ENCODE results near the gene FAM162B. TPM values are rescaled to one million over a fixed set of nuclear protein-coding genes. Genes with fewer than 3 reads are reported as not detected.
A peak's percentile ranks its signal among the peaks of the same experiment; 100 is the strongest.

Gene FAM162B
- total and polyA plus RNA-seq, 4 donors: 2.4 to 6.7 (median 4.5) TPM

- Histone ChIP-seq H3K4me3 (ENCODE audit: low read depth, low read length) (no peak overlapping the region), H3K27ac (ENCODE audit: low read depth, low read length) (no peak overlapping the region), H3K27me3 (ENCODE audit: control insufficient read depth, insufficient read depth, low read length) (no peaks in the 10 kb centered on the region), H3K9me3 (ENCODE audit: control insufficient read depth, insufficient read depth, low read length) (no peaks in the 10 kb centered on the region), H3K36me3 (ENCODE audit: control insufficient read depth, insufficient read depth, low read length) (no peaks in the 10 kb centered on the region), H3K4me1 (ENCODE audit: control insufficient read depth, insufficient read depth, low read length) (no peaks in the 10 kb centered on the region)
- DNase-seq (ENCODE audit: low read depth in 4 of 6, low spot score in 6 of 6): no peak
- 86% methylated on average over 1 of the region's 1 CpG for WGBS (ENCODE audit: insufficient coverage)
Observed at GRCh38 chr6:116772450-116772849, 6.9 kb upstream of the FAM162B start.

GRCh38 chr6:116767715-116768114 is 2.2 kb upstream of the FAM162B start:
- no peak for DNase-seq (ENCODE audit: low read depth in 4 of 6, low spot score in 6 of 6)
- Histone ChIP-seq H3K4me1 (ENCODE audit: control insufficient read depth, insufficient read depth, low read length) (peaks cover 13% of the 10 kb centered on the region), H3K4me3 (ENCODE audit: low read depth, low read length) (no peak overlapping the region), H3K9me3 (ENCODE audit: control insufficient read depth, insufficient read depth, low read length) (no peaks in the 10 kb centered on the region), H3K36me3 (ENCODE audit: control insufficient read depth, insufficient read depth, low read length) (no peaks in the 10 kb centered on the region), H3K27ac (ENCODE audit: low read depth, low read length) (no peak overlapping the region), H3K27me3 (ENCODE audit: control insufficient read depth, insufficient read depth, low read length) (peaks cover 31% of the 10 kb centered on the region)
- WGBS (ENCODE audit: insufficient coverage): no CpG with 5 or more reads among the region's 2 CpGs

- peaks cover 31% of the 10 kb centered on the region for H3K27me3 ChIP-seq (ENCODE audit: control insufficient read depth, insufficient read depth, low read length)
- 100% methylated on average over 1 of the region's 5 CpGs for WGBS (ENCODE audit: insufficient coverage)
- peaks cover 13% of the 10 kb centered on the region for H3K4me1 ChIP-seq (ENCODE audit: control insufficient read depth, insufficient read depth, low read length)
- no peaks in the 10 kb centered on the region for H3K9me3 ChIP-seq (ENCODE audit: control insufficient read depth, insufficient read depth, low read length)
- H3K36me3 ChIP-seq (ENCODE audit: control insufficient read depth, insufficient read depth, low read length): no peaks in the 10 kb centered on the region
- no peak for DNase-seq (ENCODE audit: low read depth in 4 of 6, low spot score in 6 of 6)
- H3K4me3 ChIP-seq (ENCODE audit: low read depth, low read length): no peak overlapping the region
- H3K27ac ChIP-seq (ENCODE audit: low read depth, low read length): no peak overlapping the region
Observed at GRCh38 chr6:116766506-116767176, 1.1 kb upstream of the FAM162B start.

- H3K4me1 ChIP-seq (ENCODE audit: control insufficient read depth, insufficient read depth, low read length): peaks cover 13% of the 10 kb centered on the region
- WGBS (ENCODE audit: insufficient coverage): 16% methylated on average over 14 of the region's 19 CpGs
- no peak overlapping the region for H3K27ac ChIP-seq (ENCODE audit: low read depth, low read length)
- H3K4me3 ChIP-seq (ENCODE audit: low read depth, low read length): peak overlapping the region; percentile 48
- H3K9me3 ChIP-seq (ENCODE audit: control insufficient read depth, insufficient read depth, low read length): no peaks in the 10 kb centered on the region
- peaks cover 31% of the 10 kb centered on the region for H3K27me3 ChIP-seq (ENCODE audit: control insufficient read depth, insufficient read depth, low read length)
- no peak for DNase-seq (ENCODE audit: low read depth in 4 of 6, low spot score in 6 of 6)
- no peaks in the 10 kb centered on the region for H3K36me3 ChIP-seq (ENCODE audit: control insufficient read depth, insufficient read depth, low read length)
Observed at GRCh38 chr6:116764629-116764960, 924 bp downstream of the FAM162B start.

- Histone ChIP-seq H3K9me3 (ENCODE audit: control insufficient read depth, insufficient read depth, low read length) (no peaks in the 10 kb centered on the region), H3K36me3 (ENCODE audit: control insufficient read depth, insufficient read depth, low read length) (no peaks in the 10 kb centered on the region), H3K27me3 (ENCODE audit: control insufficient read depth, insufficient read depth, low read length) (peaks cover 31% of the 10 kb centered on the region), H3K27ac (ENCODE audit: low read depth, low read length) (no peak overlapping the region), H3K4me3 (ENCODE audit: low read depth, low read length) (peak overlapping the region; percentile 48), H3K4me1 (ENCODE audit: control insufficient read depth, insufficient read depth, low read length) (peaks cover 13% of the 10 kb centered on the region)
- 40% methylated on average over 5 of the region's 11 CpGs for WGBS (ENCODE audit: insufficient coverage)
- DNase-seq (ENCODE audit: low read depth in 4 of 6, low spot score in 6 of 6): no peak
Observed at GRCh38 chr6:116763906-116764628, 1.5 kb downstream of the FAM162B start.

GRCh38 chr6:116763048-116763447 is 2.5 kb downstream of the FAM162B start:
- H3K4me1 ChIP-seq (ENCODE audit: control insufficient read depth, insufficient read depth, low read length): peaks cover 13% of the 10 kb centered on the region
- no peak overlapping the region for H3K27ac ChIP-seq (ENCODE audit: low read depth, low read length)
- no peak for DNase-seq (ENCODE audit: low read depth in 4 of 6, low spot score in 6 of 6)
- no peaks in the 10 kb centered on the region for H3K9me3 ChIP-seq (ENCODE audit: control insufficient read depth, insufficient read depth, low read length)
- H3K27me3 ChIP-seq (ENCODE audit: control insufficient read depth, insufficient read depth, low read length): peaks cover 31% of the 10 kb centered on the region
- no peak overlapping the region for H3K4me3 ChIP-seq (ENCODE audit: low read depth, low read length)
- H3K36me3 ChIP-seq (ENCODE audit: control insufficient read depth, insufficient read depth, low read length): no peaks in the 10 kb centered on the region

- Histone ChIP-seq H3K36me3 (ENCODE audit: control insufficient read depth, insufficient read depth, low read length) (no peaks in the 10 kb centered on the region), H3K9me3 (ENCODE audit: control insufficient read depth, insufficient read depth, low read length) (no peaks in the 10 kb centered on the region), H3K4me1 (ENCODE audit: control insufficient read depth, insufficient read depth, low read length) (peaks cover 13% of the 10 kb centered on the region), H3K27ac (ENCODE audit: low read depth, low read length) (no peak overlapping the region), H3K4me3 (ENCODE audit: low read depth, low read length) (no peak overlapping the region), H3K27me3 (ENCODE audit: control insufficient read depth, insufficient read depth, low read length) (peaks cover 31% of the 10 kb centered on the region)
- no CpG with 5 or more reads among the region's 1 CpG for WGBS (ENCODE audit: insufficient coverage)
- no peak for DNase-seq (ENCODE audit: low read depth in 4 of 6, low spot score in 6 of 6)
Observed at GRCh38 chr6:116762235-116762634, 3.3 kb downstream of the FAM162B start.

GRCh38 chr6:116761779-116762178 is 3.7 kb downstream of the FAM162B start:
- no CpG with 5 or more reads among the region's 4 CpGs for WGBS (ENCODE audit: insufficient coverage)
- Histone ChIP-seq H3K4me3 (ENCODE audit: low read depth, low read length) (no peak overlapping the region), H3K27ac (ENCODE audit: low read depth, low read length) (no peak overlapping the region), H3K4me1 (ENCODE audit: control insufficient read depth, insufficient read depth, low read length) (peaks cover 13% of the 10 kb centered on the region), H3K27me3 (ENCODE audit: control insufficient read depth, insufficient read depth, low read length) (peaks cover 29% of the 10 kb centered on the region), H3K36me3 (ENCODE audit: control insufficient read depth, insufficient read depth, low read length) (no peaks in the 10 kb centered on the region), H3K9me3 (ENCODE audit: control insufficient read depth, insufficient read depth, low read length) (no peaks in the 10 kb centered on the region)
- no peak for DNase-seq (ENCODE audit: low read depth in 4 of 6, low spot score in 6 of 6)

- WGBS (ENCODE audit: insufficient coverage): no CpG with 5 or more reads among the region's 5 CpGs
- Histone ChIP-seq H3K36me3 (ENCODE audit: control insufficient read depth, insufficient read depth, low read length) (no peaks in the 10 kb centered on the region), H3K9me3 (ENCODE audit: control insufficient read depth, insufficient read depth, low read length) (peaks cover 2% of the 10 kb centered on the region), H3K27me3 (ENCODE audit: control insufficient read depth, insufficient read depth, low read length) (no peaks in the 10 kb centered on the region), H3K27ac (ENCODE audit: low read depth, low read length) (no peak overlapping the region), H3K4me3 (ENCODE audit: low read depth, low read length) (no peak overlapping the region), H3K4me1 (ENCODE audit: control insufficient read depth, insufficient read depth, low read length) (no peaks in the 10 kb centered on the region)
- no peak for DNase-seq (ENCODE audit: low read depth in 4 of 6, low spot score in 6 of 6)
Observed at GRCh38 chr6:116745176-116745575, 20.3 kb downstream of the FAM162B start.

GRCh38 chr6:116741571-116741970 is 23.9 kb downstream of the FAM162B start:
- H3K27me3 ChIP-seq (ENCODE audit: control insufficient read depth, insufficient read depth, low read length): no peaks in the 10 kb centered on the region
- H3K27ac ChIP-seq (ENCODE audit: low read depth, low read length): no peak overlapping the region
- H3K4me3 ChIP-seq (ENCODE audit: low read depth, low read length): no peak overlapping the region
- no peaks in the 10 kb centered on the region for H3K36me3 ChIP-seq (ENCODE audit: control insufficient read depth, insufficient read depth, low read length)
- WGBS (ENCODE audit: insufficient coverage): no CpG with 5 or more reads among the region's 1 CpG
- DNase-seq (ENCODE audit: low read depth in 4 of 6, low spot score in 6 of 6): no peak
- peaks cover 4% of the 10 kb centered on the region for H3K9me3 ChIP-seq (ENCODE audit: control insufficient read depth, insufficient read depth, low read length)
- no peaks in the 10 kb centered on the region for H3K4me1 ChIP-seq (ENCODE audit: control insufficient read depth, insufficient read depth, low read length)

All from spinal cord (tissue), 10 donors.